ENCODE data around the gene ASB15. TPM values are rescaled to one million over a fixed set of nuclear protein-coding genes. Genes with fewer than 3 reads are reported as not detected.

ASB15 gene
- total RNA-seq, 2 donors from 2014 or later = 18.6 to 53.9 TPM

DNA sequence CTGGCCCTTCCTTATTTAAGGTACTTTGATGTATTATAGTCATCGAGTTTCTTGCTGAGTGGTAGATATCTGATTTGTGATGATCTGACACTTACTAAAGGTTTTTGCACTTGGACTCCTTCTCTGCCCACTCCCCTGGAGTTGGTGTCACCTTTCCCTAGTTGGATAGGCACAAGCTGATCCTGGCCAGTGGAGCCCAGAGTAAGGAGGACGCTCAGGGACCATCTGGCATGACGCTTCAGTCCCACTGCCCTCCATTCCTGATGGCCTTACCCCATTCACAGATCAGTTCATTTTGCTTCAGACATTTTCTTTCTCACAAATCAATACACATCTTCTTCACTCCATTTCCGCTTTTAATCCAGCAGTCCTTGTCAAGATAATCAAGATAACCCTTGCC is 20.1 kb downstream of the ASB15 start:
- no peak for TF ChIP-seq CTCF (IDR thresholded peaks at IDR 0.05)
- Histone ChIP-seq H3K27ac (peak overlapping the region; percentile 68 to 89), H3K36me3 (no peaks in the 10 kb centered on the region), H3K27me3 (no peaks in the 10 kb centered on the region), H3K4me3 (no peak overlapping the region), H3K9me3 (no peaks in the 10 kb centered on the region), H3K4me1 (no peaks in the 10 kb centered on the region)
- DNase-seq (ENCODE audit: low spot score) = no peak

- no peaks in the 10 kb centered on the region for H3K27me3 ChIP-seq
- DNase-seq (ENCODE audit: low spot score) = no peak
- no peak overlapping the region for H3K4me3 ChIP-seq
- no peaks in the 10 kb centered on the region for H3K9me3 ChIP-seq
- no peaks in the 10 kb centered on the region for H3K4me1 ChIP-seq
- no peak for TF ChIP-seq CTCF (IDR thresholded peaks at IDR 0.05)
- H3K36me3 ChIP-seq = no peaks in the 10 kb centered on the region
- peak overlapping the region; percentile 68 to 89 for H3K27ac ChIP-seq
Observed at GRCh38 chr7:123622660-123623386, 21.2 kb downstream of the ASB15 start.

GRCh38 chr7:123624527-123625183 is 23.0 kb downstream of the ASB15 start:
- Histone ChIP-seq H3K9me3 (no peaks in the 10 kb centered on the region), H3K27me3 (no peaks in the 10 kb centered on the region), H3K4me3 (no peak overlapping the region), H3K27ac (peak overlapping the region in 1 of 2 donors; percentile 89), H3K36me3 (no peaks in the 10 kb centered on the region), H3K4me1 (no peaks in the 10 kb centered on the region)
- peak; percentile 31 to 60 for TF ChIP-seq CTCF (IDR thresholded peaks at IDR 0.05)
- no peak for DNase-seq (ENCODE audit: low spot score)

- no peaks in the 10 kb centered on the region for H3K9me3 ChIP-seq
Observed at GRCh38 chr7:123625254-123625653, 23.6 kb downstream of the ASB15 start.

DNA sequence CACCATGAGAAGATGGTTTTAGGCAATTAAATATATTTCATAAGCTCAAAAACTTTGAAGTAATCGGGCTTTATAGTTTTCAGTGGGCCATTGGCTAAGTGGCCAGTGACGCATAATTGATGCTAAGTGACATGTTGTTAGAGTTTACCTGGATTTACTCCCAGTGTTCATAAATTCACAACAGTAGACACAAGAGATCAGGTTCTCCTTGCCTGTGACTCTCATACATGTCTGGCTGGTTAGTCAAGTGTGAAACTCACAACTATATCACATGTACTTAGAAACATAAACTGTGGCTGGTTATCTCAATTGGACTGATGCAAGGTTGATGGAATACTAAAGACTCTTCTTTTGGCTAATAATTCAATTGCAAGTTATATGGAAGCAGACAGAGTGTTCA is 26.2 kb downstream of the ASB15 start:
- H3K27ac ChIP-seq = no peak overlapping the region
- no peaks in the 10 kb centered on the region for H3K27me3 ChIP-seq
- no peak for TF ChIP-seq CTCF (IDR thresholded peaks at IDR 0.05)
- no peaks in the 10 kb centered on the region for H3K36me3 ChIP-seq
- H3K4me1 ChIP-seq = no peaks in the 10 kb centered on the region
- no peak for DNase-seq (ENCODE audit: low spot score)
- H3K9me3 ChIP-seq = no peaks in the 10 kb centered on the region
- H3K4me3 ChIP-seq = no peak overlapping the region

More at GRCh38 chr7:123625254-123625653, 23.6 kb downstream of the ASB15 start:
- no peak overlapping the region for H3K4me3 ChIP-seq
- DNase-seq (ENCODE audit: low spot score) = no peak
- no peak overlapping the region for H3K27ac ChIP-seq
- no peak for TF ChIP-seq CTCF (IDR thresholded peaks at IDR 0.05)
- no peaks in the 10 kb centered on the region for H3K4me1 ChIP-seq
- no peaks in the 10 kb centered on the region for H3K27me3 ChIP-seq
- H3K36me3 ChIP-seq = no peaks in the 10 kb centered on the region

Measured in right atrium auricular region (tissue), 2 donors.